ENCODE data around the gene FNBP1L. TPM values are rescaled to one million over a fixed set of nuclear protein-coding genes. Genes with fewer than 3 reads are reported as not detected.

Gene FNBP1L
- total RNA-seq, 1 donor from 2014 or later, result 251 TPM

DNA sequence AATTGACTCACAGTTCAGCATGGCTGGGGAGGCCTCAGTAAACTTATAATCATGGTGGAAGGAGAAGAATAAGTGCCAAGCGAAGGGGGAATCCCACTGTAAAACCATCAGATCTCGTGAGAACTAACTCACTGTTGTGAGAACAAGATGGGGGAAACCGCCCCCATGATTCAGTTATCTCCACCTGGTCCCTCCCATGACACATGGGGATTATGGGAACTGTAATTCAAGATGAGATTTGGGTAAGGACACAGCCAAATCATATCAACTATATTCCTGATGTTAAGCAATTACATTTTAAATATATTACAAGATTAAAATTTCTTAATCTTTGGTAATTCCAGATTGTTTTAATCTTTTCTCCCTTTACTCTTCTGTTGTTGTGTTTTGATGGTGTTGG, 55.2 kb downstream of the FNBP1L start:
- Mint-ChIP-seq H3K9me3 (ENCODE audit: unreplicated experiment) (peaks cover 18% of the 10 kb centered on the region), H3K27me3 (ENCODE audit: unreplicated experiment) (peaks cover 2% of the 10 kb centered on the region), H3K36me3 (ENCODE audit: unreplicated experiment) (peaks cover 7% of the 10 kb centered on the region), H3K4me3 (ENCODE audit: unreplicated experiment) (no peak overlapping the region), H3K27ac (ENCODE audit: unreplicated experiment) (no peak overlapping the region), H3K4me1 (ENCODE audit: low read depth, unreplicated experiment) (peaks cover 21% of the 10 kb centered on the region)
- no peak for DNase-seq
- TF ChIP-seq, protein P1, sequence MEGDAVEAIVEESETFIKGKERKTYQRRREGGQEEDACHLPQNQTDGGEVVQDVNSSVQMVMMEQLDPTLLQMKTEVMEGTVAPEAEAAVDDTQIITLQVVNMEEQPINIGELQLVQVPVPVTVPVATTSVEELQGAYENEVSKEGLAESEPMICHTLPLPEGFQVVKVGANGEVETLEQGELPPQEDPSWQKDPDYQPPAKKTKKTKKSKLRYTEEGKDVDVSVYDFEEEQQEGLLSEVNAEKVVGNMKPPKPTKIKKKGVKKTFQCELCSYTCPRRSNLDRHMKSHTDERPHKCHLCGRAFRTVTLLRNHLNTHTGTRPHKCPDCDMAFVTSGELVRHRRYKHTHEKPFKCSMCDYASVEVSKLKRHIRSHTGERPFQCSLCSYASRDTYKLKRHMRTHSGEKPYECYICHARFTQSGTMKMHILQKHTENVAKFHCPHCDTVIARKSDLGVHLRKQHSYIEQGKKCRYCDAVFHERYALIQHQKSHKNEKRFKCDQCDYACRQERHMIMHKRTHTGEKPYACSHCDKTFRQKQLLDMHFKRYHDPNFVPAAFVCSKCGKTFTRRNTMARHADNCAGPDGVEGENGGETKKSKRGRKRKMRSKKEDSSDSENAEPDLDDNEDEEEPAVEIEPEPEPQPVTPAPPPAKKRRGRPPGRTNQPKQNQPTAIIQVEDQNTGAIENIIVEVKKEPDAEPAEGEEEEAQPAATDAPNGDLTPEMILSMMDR (IDR thresholded peaks at IDR 0.05; ENCODE audit: partially characterized antibody, unreplicated experiment), result no peak

DNA sequence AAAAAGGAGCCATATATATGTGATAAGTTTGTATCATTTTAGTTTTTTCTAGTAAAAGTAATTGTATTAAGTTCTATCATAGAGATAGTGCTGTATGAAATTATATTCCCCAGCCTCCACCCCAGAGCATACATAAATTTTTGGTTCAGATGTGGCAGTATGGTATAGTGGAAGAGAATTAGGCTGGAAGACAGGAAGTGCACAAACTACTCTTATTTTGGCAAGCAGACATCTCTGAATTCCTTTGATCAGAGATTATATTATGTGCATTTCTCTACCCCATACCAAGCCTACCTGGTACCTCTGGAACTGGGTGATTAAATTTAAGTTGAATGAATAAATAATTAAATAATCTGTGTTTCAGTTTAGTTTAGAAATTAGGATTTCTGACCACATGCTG, 55.9 kb downstream of the FNBP1L start:
- Mint-ChIP-seq H3K9me3 (ENCODE audit: unreplicated experiment) (peaks cover 21% of the 10 kb centered on the region), H3K4me3 (ENCODE audit: unreplicated experiment) (no peak overlapping the region), H3K36me3 (ENCODE audit: unreplicated experiment) (peaks cover 13% of the 10 kb centered on the region), H3K27ac (ENCODE audit: unreplicated experiment) (no peak overlapping the region), H3K27me3 (ENCODE audit: unreplicated experiment) (peaks cover 2% of the 10 kb centered on the region), H3K4me1 (ENCODE audit: low read depth, unreplicated experiment) (peaks cover 16% of the 10 kb centered on the region)
- no peak for DNase-seq
- TF ChIP-seq, protein P1 (IDR thresholded peaks at IDR 0.05; ENCODE audit: partially characterized antibody, unreplicated experiment), result no peak

DNA sequence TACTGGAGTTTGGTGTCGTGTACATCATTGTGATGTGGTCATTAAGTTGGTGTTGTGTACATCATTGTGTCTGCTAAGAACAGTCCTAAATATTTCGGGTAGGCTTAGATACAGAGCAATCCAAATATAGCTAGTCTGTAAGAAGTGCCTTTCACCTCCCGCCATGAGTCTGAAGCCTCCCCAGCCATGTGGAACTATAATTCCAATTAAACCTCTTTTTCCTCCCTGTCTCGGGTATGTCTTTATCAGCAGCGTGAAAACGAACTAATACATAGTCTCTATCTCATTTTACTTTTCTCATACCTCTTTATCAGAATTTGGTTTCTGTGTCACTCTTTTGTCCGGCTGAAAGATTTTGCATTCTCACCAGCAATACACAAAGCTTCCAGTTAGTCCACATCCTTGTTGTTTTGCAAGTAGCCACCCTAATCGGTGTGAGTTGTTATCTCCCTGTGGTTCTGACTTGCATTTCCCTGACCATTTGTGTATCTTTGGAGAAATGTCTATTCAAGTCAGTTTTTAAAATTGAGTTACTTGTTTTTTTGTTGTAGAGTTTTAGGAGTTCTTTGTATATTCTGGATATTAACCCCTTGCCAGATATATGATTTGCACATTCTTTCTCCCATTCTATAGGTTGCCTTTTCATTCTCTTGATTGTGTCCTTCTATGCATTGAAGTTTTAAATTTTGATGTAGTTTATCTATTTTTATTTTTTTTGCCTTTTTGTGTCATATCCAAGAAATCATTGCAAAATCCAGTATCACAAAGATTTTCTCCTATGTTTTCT, 56.5 kb downstream of the FNBP1L start:
- Mint-ChIP-seq H3K27ac (ENCODE audit: unreplicated experiment) (peak overlapping the region; percentile 7), H3K27me3 (ENCODE audit: unreplicated experiment) (peaks cover 6% of the 10 kb centered on the region), H3K4me3 (ENCODE audit: unreplicated experiment) (no peak overlapping the region), H3K4me1 (ENCODE audit: low read depth, unreplicated experiment) (peaks cover 12% of the 10 kb centered on the region), H3K36me3 (ENCODE audit: unreplicated experiment) (peaks cover 19% of the 10 kb centered on the region), H3K9me3 (ENCODE audit: unreplicated experiment) (peaks cover 24% of the 10 kb centered on the region)
- no peak for DNase-seq
- TF ChIP-seq, protein P1 (IDR thresholded peaks at IDR 0.05; ENCODE audit: partially characterized antibody, unreplicated experiment), result no peak

DNA sequence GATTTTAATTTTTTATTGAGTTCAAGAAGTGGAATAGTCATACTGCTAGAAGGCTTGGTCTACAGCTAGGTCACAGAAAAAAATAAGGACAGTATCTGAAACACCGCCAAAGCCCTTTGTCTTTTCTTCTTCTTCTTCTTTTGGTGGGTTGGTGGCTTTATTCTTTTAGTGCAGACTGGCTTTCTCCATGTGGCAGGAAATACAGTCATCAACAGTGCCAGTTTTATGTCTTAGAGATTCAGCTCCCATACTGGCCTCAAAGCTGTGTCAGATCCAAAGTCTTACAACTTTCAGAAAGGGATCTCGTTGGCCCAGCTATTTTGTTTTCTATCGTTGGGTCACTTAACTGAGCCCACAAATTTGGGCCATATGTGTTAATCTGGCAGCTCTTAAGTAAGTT, 58.2 kb downstream of the FNBP1L start:
- Mint-ChIP-seq H3K27me3 (ENCODE audit: unreplicated experiment) (peaks cover 7% of the 10 kb centered on the region), H3K27ac (ENCODE audit: unreplicated experiment) (no peak overlapping the region), H3K36me3 (ENCODE audit: unreplicated experiment) (peaks cover 30% of the 10 kb centered on the region), H3K4me3 (ENCODE audit: unreplicated experiment) (no peak overlapping the region), H3K9me3 (ENCODE audit: unreplicated experiment) (peaks cover 32% of the 10 kb centered on the region), H3K4me1 (ENCODE audit: low read depth, unreplicated experiment) (peaks cover 10% of the 10 kb centered on the region)
- DNase-seq, result no peak
- TF ChIP-seq, protein P1 (IDR thresholded peaks at IDR 0.05; ENCODE audit: partially characterized antibody, unreplicated experiment), result no peak

DNA sequence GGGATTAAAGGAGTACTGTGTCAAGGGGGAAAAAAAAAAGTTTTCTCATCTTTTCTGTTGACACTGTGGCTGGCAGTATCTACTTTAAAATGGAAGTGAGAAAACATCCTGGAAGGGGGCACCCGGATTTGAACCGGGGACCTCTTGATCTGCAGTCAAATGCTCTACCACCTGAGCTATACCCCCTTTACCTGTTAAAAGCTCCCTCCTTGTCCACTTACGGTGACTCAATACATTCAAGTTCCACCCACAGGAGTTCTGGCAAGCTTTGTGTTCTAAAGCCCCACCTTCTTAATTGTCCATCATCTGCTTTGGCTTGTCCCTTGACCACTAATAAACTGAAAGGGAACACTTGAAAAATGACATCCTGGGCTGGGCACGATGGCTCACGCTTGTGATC, 68.2 kb downstream of the FNBP1L start:
- no peak overlapping the region for H3K27ac Mint-ChIP-seq (ENCODE audit: unreplicated experiment)

More for the DNA sequence above, 68.2 kb downstream of the FNBP1L start:
- Mint-ChIP-seq H3K4me1 (ENCODE audit: low read depth, unreplicated experiment) (peaks cover 18% of the 10 kb centered on the region), H3K9me3 (ENCODE audit: unreplicated experiment) (peaks cover 12% of the 10 kb centered on the region), H3K4me3 (ENCODE audit: unreplicated experiment) (no peak overlapping the region), H3K36me3 (ENCODE audit: unreplicated experiment) (peaks cover 1% of the 10 kb centered on the region), H3K27me3 (ENCODE audit: unreplicated experiment) (peaks cover 4% of the 10 kb centered on the region)
- TF ChIP-seq, protein P1 (IDR thresholded peaks at IDR 0.05; ENCODE audit: partially characterized antibody, unreplicated experiment), result no peak
- DNase-seq, result no peak

All from glutamatergic neuron (in vitro differentiated cells).